GM21717 (cell line): ENCODE data around the gene IL3RA.
"Not testable (repeated sequence)": the region's sequence is repeated elsewhere in the genome, so short reads cannot be mapped to it uniquely, and the experiment has no call there.

ENCODE experiments used
- ATAC-seq: cut with Tn5 transposase; IDR thresholded peaks from one replicate; pipeline ENCODE4 v1.9.1; 2021; ENCODE audit warnings: mild to moderate bottlenecking, moderate library complexity; ENCODE audit not compliant: unreplicated experiment

IL3RA gene

GRCh38 chrX:1421433-1422134, 85.0 kb downstream of the IL3RA start:
- no peak for ATAC-seq

- ATAC-seq: no peak
Measured at GRCh38 chrX:1422135-1422465, 85.5 kb downstream of the IL3RA start.

GRCh38 chrX:1423215-1423614, 86.6 kb downstream of the IL3RA start:
- no peak for ATAC-seq

- no peak for ATAC-seq
Measured at GRCh38 chrX:1424147-1424851, 87.7 kb downstream of the IL3RA start.

GRCh38 chrX:1425381-1425780, 88.8 kb downstream of the IL3RA start:
- no peak for ATAC-seq

GRCh38 chrX:1426321-1426720, 89.7 kb downstream of the IL3RA start:
- not testable (repeated sequence) for ATAC-seq

GRCh38 chrX:1427756-1428155, 91.2 kb downstream of the IL3RA start:
- ATAC-seq: no peak

- ATAC-seq: no peak
Measured at GRCh38 chrX:1430451-1430850, 93.9 kb downstream of the IL3RA start.
